HG02870 (cell line): ENCODE measurements around the gene GPR17.

ENCODE experiments used
- ATAC-seq: cut with Tn5 transposase; IDR thresholded peaks from one replicate; pipeline ENCODE4 v1.9.1; 2021; ENCODE audit warnings: mild to moderate bottlenecking, moderate library complexity; ENCODE audit not compliant: unreplicated experiment

Gene GPR17

DNA sequence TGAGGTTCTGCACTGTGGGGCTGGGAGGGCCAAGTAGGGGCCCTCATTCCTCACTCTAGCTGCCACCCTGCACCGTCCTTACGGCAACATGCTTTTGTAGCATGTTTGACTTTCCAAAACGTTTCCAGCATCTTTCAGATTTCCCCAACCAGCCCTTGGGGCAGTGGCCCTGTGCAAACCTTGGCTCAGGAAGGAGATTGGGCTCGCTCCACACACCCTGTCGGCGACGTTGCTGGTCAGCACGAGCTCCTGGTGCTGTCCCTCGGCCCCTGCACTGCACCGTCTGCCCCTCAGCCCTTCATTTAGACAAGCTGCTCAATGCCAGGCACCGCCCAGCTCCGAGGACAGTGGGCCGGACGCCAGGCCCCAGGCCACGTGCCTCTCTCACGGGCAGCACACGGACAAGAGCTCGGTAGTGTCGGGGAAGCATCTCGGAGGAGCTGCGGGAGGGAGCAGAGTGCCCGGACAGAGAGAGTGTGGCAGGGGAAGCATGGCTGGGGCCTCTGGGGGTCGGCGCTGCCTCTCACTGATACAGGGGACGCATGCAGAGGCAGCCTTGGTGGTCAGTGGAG, 6.9 kb downstream of the GPR17 start:
- no peak for ATAC-seq

- no peak for ATAC-seq
Observed at GRCh38 chr2:127653421-127654083, 7.6 kb downstream of the GPR17 start.

DNA sequence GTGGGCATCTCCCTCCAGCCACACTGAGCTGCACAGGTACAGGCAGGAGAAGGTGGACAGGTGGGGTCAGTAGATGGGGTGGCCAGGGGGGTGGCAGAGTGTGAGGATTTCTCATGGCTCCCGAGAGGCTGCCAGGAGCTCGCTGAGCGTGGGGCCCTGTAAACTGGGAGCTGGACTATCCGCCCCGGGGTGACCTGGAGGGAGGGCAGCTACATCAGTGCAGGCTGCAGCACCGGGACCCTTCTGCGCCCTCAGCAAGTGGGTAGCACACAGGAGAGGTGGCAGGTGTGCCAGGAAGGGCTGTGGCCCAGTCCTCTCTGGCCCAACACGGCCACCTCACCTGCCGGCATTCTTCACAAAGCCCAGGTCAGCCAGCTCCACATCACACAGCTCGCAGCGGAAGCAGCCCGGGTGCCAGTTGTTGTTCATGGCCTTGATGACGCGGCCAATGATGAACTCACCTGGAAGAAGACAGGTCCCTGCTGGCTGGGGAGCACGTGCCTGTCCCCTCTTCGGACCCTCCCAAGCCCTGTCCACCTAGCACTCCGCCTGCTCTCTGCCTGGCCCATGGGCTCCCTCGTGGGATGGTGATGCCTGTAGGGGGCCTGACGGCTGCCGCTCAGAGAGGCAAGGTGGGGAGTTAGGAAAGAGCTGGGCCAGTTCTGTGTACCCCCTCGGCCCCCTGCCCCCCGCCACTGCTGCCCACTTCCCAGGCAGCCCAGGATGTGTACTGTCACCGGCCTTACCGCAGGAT, 8.3 kb downstream of the GPR17 start:
- no peak for ATAC-seq

GRCh38 chr2:127654838-127655175, 8.9 kb downstream of the GPR17 start:
- no peak for ATAC-seq

DNA sequence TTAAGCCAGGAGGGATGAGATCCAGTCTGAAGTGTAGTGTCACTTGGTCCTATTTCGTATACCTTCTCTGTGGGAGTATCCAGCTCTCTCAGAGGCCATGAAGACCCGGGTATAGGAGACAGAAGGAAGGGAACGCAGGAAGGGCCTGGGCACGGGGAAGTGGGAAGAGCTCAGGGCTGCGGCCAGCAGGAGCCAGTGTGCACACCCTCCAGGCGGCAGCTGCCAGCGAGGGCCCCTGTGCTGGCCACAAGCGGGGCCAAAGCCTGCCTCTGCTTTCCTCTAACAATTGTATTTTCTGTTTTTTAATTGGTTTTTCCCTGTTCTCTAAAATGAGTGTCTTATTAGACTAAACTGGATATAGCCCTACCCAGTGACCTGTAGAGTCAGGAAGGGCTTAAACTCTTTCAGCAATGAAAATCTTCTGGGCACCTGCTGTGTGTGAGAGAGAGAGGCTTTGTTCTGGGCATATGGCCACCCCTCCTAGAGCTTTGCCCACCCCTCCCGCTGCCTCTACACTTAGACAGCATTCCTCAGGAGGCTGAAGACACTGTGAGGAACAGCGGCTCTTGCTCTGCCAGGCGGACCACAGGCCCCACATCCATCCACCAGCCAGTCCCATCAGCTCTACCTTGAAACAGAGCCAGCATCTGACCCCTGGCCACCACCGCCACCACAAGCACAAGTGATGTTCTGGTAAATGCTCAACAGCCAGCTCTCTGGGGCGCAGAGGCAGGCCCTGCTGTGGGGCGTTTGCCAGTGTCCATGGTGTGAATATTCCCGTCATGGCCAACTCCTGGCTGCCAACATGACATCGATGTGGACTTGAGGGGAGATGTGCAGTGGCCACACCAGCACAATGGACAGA, 9.5 kb downstream of the GPR17 start:
- ATAC-seq, result no peak

- ATAC-seq, result no peak
Observed at GRCh38 chr2:127656569-127657231, 10.7 kb downstream of the GPR17 start.

GRCh38 chr2:127657232-127657595, 11.3 kb downstream of the GPR17 start:
- ATAC-seq, result no peak

DNA sequence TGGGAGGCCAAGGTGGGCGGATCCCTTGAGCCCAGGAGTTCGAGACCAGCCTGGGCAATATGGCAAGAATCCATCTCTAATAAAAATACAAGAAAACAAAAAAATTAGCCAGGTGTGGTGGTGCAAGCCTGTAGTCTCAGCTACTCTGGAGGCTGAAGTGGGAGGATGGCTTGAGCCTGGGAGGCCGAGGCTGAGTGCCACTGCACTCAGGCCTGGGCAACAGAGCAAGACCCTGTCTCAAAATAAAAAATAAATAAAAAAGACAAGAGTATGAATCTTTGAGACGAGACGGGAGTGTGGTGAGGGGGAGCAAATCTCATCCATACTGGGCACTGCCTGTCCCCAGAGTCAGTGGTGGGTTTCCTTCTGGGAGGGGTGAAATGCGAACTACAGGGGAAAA, 12.2 kb downstream of the GPR17 start:
- no peak for ATAC-seq

DNA sequence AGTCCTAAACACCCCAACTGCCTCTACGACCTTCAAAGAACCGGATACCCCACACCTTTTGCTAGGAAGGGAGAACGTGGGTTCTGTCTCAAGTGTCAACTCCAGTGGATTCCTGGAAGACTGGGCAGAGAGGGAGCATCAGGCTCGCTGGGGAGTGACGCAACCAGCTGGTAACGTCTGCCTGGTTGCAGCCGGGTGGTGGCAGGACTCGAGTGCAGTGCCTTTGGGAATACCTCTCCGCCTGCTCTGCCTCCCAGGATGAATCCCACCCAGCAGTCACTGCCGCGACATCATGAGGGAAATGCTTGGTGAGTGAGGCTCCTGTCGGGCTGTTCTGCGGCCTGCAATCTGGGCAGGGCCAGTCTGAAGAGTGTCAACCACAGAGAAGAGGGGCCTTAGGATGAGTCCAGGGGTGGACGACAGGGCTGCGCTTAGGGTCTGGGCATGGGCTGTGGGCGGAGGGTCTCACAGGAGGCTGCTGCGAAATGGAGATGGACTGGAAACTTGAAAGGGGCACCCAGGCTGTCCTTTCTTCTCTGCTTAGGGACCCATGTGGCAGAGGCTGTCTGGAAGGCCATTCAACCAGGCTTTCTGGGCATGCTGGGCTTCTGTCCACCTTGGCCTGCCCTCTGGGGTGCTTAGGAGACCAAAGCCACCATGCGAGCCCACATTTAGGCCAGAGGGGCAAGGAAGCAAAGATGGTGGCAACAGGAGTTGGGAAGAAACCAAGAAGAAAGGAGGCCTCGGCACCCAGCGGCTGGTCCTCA, 12.9 kb downstream of the GPR17 start:
- ATAC-seq, result no peak

DNA sequence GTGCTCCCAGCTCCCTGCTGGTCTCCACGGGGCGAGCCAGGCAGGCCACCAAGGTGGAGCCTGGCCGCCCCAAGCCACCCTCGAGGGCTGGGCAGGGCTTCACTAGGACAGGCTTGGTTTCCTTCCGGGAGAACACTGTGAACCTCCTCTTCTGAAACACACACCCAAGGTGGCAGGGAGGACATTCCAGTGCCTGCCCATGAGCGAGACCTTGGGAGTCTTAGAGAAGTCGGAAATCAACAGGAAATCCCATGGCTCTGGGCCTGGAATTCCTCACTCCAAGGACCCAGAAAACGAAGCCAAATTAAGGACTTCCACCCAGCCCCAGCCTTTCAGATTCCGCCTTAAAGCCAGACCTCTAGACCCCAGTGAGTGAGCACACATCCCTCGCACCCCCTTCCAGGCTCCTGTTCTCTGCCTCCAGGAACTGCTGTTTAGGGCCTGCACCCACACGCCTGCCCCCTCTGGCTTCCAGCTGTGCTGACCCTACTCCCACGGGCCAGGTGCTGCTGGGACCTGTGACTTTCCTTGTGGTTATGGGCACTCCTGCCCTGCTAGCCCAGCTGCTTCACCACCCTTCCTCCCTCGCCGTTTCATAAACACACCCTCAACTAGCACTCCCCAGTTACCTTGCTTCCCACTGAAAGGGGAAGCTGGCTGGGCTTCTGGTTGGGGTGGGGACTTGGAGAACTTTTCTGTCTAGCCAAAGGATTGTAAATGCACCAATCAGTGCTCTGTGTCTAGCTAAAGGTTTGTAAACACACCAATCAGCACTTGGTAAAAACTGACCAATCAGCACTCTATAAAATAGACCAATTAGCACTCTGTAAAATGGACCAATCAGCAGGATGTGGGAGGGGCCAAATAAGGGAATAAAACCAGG, 13.7 kb downstream of the GPR17 start:
- ATAC-seq, result no peak

DNA sequence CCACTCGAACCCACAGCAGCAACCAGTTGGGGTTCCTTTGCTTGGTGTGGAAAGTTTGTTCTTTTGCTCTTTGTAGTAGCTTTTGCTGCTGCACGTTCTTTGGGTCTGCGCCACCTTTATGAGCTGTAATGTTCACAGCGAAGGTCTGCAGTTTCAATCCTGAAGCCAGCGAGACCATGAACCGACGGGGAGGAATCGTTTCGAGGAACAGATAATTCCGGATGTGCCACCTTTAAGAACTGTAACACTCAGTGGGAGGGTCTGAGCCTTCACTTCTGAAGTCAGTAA, 14.3 kb downstream of the GPR17 start:
- no peak for ATAC-seq

DNA sequence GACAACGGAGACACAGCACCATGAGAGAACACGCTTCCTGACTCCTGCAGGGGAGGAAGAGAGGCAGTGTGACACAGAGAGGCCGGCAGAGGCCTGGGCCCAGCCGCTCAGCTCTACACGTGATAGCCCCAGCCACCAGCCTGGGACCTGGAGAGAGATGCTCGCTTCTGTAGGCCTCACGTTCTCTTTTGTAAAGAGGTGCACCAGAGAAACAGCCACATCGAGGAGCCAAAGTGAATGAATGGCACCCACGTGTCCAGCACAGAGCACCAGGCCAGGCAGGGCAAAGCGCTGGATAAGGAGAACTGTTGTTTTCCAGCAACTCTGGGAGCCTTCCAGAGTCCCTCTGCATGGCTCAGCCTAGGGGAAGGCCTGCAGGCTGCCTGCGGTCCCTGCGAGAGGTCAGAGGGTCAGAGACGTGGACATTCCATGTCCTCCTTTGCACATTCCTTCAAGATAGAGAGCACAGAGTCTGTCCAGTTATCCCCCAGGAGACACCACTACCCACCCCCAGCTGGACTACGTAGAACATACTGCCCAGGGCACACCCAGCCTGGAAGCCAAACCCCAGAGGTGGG, 15.2 kb downstream of the GPR17 start:
- no peak for ATAC-seq

- ATAC-seq, result no peak
Observed at GRCh38 chr2:127661949-127662510, 16.1 kb downstream of the GPR17 start.

- ATAC-seq, result no peak
Observed at GRCh38 chr2:127662937-127663565, 17.1 kb downstream of the GPR17 start.

GRCh38 chr2:127663566-127664064, 17.7 kb downstream of the GPR17 start:
- no peak for ATAC-seq

DNA sequence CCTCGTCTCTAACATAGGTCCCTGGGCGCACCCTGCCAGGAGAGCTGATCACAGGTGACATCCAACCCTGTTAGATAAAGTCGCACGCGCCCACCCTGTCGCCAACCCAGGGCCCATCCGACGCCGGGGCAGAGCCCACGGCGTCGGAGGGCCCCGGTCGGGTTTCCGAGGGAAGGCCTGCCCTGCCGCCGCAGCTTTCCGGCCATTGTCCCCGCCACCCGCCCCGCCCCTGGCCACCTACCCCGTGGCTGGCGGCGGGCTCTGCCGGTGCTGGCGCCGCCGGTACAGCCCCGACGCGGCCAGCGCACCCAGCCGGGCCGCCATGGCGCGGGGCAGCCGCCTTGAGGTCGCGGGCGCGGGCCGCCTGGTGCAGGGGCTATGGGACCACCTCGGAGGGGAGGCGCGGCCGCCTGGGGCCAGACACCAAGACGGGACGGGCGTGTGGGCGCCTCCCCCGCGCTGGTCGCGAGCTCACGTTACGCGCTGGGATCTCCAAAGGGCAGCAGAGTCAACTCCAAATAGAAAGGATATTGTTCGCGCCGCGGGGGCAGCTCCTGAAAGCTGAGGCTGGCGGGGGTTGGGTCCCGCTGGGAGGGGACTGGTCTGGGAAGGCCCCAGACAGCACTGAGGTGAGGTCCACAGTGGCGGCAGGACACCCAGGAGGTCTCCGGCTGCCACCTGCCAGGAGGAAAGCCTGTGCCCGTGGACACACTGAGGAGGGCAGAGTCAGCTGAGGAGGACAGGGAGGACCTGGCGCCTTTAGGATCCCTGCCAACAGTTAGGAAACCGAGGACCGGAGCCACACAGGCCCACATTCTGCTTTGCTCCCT, 18.3 kb downstream of the GPR17 start:
- ATAC-seq, result no peak

DNA sequence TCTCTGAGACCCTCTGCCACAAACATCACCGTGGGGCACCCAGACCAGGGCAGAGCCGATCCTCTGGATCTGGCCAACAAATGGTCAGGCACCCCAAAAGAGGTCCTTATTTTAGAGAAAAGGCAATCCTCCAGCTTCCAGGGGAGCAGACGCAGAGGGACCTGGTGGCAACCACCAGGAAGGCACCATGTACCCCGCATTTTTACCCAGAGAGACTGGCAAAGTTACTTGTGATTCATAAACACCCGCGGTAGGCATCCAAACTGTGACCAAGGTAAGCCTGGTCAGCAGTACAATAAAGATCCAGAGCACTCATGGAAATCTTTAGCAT, 18.9 kb downstream of the GPR17 start:
- no peak for ATAC-seq
